Stimulated activated CD4-positive, alpha-beta T cell treated with anti-CD3 and anti-CD28 coated beads, TNF-alpha, amount 100 ng/mL, for 24 hours (primary cell): Measurements from ENCODE around the gene RNF17.

Experiments
- DNase-seq, 3 experiments: peaks; one replicate each; pipeline ENCODE4 v3.0.0-alpha.2; 2020; ENCODE audit warnings: low read depth in 3 of 3

The RNF17 gene

GRCh38 chr13:24861617-24862362, 97.8 kb downstream of the RNF17 start:
- DNase-seq, result no peak

DNA sequence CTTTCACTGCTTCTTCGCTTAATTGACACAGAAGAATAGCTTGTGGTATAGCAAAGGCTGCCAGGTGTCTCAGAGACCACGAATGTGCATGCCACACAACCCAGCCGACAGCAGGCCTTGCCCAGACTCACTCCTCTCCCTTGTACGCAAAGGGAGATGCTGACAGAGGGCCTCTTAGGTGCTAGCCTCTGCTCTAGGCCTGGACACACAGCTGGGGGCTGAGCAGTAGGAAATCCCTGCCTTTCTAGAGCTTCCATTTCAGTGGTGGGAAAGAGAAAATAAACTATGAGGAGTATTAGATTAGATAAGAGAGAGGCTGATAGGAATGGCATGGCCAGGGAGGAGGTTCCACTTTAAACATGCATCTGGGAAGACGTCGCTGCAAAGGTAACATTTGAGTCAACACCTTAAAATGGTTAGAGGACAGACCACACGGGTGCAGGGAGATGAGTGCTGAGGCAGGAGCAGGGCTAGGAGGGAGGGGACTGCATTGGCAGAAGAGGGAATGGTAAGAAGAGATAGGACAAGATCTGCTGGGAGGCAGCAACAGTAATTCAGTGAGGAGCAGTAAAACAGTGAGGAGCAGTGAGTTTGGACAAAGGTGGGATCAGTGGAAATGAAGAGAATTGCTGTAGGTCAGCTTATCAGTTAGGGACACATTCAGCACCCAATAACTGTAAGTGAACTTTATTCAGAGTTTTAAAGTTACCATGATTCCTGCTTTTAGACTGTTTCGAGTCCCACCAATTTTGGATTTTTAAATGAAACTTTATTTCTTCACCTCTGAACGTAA, 100.0 kb downstream of the RNF17 start:
- no peak for DNase-seq

DNA sequence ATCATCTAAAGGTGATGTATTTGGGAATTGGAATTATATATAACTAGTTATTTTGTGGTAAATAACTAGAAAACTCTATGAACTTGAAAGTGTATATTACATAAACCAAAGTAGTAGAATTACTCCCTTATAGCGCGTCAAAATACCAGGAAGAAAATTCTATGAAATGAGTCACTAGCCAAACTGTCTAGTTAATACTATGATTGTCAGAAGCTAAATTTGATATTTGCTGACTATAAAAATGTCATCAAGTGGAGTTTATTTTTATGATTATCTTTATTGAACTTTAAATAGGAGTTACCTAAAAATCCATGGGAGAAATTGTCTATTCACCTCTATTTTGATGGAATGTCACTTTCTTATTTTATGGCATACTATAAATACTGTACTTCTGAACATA, 100.6 kb downstream of the RNF17 start:
- DNase-seq, result no peak

GRCh38 chr13:24865163-24865953, 101.4 kb downstream of the RNF17 start:
- DNase-seq, result no peak

GRCh38 chr13:24866488-24866887, 102.5 kb downstream of the RNF17 start:
- no peak for DNase-seq

GRCh38 chr13:24868874-24869273, 104.9 kb downstream of the RNF17 start:
- DNase-seq, result no peak

DNA sequence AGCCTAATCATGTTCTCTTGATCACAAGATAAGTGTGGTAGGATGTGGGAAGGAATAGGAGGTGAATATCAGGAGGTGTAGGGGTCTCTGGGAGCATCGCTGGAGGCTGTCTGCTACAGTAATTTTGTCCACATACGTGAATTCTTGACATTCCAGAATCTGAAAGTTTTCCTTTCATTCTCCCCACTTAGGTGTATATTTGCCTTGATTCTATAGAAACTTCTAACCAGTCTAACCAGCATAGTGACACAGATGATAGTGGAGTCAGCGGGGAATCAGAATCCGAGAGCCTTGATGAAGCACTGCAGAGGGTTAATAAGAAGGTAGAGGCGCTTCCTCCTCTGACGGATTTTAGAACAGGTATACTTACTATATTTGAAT, 106.4 kb downstream of the RNF17 start:
- no peak for DNase-seq

DNA sequence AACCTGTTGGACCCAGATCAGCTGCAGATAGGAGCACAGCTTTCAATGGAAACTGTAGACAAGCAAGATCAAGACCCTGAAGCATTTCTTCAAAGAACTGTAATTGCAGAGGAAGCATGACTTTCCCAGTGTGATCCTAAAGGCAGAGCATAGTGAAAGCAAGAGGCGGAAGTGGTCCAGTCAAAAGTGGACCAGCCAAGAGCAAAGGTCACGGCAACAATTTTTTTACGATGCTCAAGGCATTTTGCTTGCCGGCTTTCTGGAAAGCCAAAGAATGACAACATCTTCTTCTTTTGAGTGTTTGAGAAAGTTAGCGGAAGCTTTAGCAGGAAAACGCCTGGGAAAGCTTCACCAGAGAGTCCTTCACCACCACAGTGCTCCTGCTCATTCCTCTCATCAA, 111.6 kb downstream of the RNF17 start:
- DNase-seq, result no peak

DNA sequence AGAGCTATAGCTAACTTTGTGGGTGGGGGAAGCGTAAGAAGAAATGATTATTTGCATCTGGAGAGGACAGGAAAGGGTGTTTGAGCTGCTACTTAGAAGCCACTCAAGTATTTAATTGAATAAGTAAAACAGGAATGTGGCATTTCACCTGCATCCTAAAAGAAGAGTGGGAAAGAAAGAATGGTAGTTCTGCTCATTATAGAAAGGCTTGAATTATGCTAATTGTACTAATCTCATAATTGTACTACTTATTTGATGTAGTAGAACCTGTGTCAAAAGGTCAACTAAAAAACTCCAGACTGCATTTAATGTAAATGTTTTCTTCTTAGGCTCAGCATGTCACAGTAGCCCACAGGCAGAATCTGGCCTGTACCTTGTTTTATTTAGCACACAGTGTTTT, 113.6 kb downstream of the RNF17 start:
- no peak for DNase-seq

- DNase-seq, result no peak
These were observed 114.4 kb downstream of the RNF17 start for GRCh38 chr13:24878340-24878739.

GRCh38 chr13:24882665-24883064, 118.7 kb downstream of the RNF17 start:
- no peak for DNase-seq

DNA sequence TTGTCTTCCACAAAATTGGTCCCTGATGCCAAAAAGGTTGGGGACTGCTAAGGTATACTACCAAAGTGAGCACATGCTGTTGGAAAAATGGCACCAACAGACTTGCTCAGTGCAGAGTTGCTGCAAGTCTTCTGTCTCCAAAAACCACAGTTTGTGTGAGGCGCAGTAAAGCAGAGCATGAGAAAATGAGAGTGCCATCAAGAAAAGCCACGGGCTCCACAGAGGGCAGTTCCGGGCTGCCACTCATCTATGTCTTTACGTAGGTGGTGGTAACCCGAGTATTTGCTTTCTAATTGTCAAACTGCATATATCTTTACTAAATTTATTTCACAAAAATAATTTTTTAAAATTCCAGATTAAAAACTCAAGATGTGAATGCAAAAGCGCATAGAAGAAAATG, 123.8 kb downstream of the RNF17 start:
- no peak for DNase-seq

- no peak for DNase-seq
These were observed 124.4 kb downstream of the RNF17 start for GRCh38 chr13:24888291-24888931.

- DNase-seq, result no peak
These were observed 126.3 kb downstream of the RNF17 start for GRCh38 chr13:24890256-24890655.

DNA sequence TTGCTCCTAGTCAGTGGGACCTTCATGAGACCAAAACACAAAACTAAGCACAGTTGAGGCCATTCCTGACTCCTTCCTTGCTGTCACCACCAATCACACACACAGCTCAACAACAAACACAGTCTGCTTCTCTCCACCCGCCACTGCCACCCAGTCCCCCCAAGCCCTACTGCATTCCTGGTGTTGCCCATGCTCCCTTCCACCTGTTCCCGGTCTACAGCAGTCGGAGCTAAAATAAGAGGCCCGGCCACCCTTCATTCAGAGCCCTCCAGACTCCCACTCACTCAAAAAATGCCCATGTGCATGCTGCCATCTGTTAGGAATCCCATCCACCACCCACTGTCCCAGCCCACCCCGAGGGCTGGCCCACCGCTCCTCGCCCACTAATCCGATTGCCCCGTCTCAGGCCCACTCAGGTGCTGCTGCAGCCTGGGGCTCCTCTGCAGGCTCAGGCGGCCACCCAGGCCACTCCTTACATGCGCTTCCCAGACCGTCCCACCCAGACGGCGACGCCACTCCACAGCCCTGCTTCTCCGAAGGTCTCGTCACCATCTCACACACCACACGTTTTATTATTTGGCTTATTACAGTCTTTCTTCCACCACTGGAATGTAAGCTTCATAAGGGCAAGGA, 127.6 kb downstream of the RNF17 start:
- DNase-seq, result no peak

- no peak for DNase-seq
These were observed 128.9 kb downstream of the RNF17 start for GRCh38 chr13:24892829-24893228.

DNA sequence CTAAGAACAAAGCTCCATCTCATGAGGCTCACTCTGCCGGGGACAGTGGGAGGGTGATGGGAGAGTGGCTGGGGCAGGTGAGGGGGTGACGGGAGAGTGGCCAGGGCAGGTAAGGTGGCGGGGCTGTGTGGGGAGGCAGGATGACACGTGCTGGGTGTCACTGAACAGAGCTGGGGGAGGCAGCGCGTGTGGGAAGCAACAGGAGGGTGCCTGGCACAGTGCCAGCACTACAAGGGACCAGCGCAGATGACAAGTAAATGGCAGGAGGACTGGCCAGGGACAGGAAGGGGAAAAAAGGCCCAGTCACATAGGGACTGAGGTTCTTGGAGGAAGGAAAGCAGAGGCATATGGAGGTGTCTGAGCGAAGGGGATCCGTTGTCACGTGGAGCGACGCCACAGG, 129.9 kb downstream of the RNF17 start:
- DNase-seq, result no peak

DNA sequence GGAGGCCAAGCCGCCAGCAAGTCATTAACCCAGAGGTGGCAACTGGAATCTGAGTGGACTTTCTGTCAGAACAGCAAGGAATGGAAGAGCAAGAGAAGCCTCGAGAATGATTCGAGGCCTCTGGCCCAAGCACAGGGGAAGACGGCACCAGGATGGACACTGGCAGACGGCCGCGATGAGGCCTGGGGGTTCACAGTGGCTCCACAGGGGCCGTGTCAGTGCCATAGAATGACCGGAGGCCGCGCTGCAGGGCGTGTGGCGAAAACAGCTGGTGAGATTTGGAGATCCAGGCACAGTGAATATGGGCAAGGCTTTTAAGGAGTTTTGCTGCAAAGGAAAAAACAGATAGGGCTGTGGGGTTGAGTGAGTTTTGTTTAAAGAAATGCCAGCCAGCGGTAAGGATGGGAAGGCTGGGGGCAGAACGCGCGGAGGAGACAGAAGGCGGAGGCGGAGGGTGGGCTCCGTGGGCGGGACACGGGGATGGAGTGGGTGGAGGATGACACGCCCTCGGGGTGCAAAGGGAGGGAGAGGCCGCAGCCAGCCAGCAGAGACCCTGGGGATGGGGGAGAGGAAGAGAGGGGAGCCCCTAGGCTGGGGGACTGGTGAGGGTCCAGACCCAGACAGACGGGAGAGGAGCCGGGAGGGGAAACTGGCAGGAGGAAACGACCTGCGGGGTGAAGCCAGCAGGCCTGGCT, 130.5 kb downstream of the RNF17 start:
- DNase-seq, result no peak

DNA sequence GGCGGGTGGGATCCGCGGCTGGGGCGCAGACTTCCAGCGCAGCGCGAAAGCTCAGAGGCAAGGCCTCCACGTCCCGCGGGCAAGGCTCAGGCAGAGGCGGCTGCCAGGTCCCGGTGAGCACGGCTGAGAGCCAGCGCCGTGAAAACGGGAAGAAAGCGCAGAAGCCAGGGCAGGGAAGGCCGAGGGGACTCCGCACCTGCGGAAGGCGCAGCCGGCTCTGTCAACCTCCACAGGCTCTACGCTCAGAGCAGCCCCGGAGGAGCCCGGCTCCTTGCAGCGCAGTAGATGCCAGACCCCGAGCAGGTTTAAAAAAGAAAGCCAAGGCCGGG, 131.0 kb downstream of the RNF17 start:
- DNase-seq, result no peak

GRCh38 chr13:24896061-24896460, 132.1 kb downstream of the RNF17 start:
- DNase-seq, result no peak

DNA sequence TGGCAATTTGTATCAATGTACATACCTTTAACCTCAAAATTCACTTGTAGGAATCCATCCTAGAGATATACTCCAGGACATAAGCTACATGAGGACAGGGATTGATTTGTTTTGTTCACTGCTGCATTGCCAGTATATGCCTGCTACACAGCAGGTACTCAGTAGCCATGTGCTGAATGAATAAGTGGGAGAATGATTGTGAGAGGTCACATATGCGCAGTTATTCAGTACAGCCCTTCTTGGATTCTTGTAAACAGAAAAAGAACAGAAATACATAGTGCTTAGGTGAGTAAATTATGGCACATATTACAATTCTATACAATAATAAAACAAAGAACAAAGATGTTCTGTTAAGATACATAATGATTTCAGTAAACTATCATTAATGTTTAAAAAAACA, 133.3 kb downstream of the RNF17 start:
- DNase-seq, result no peak
